ENCODE data around the gene CCL25.

Gene CCL25

DNA sequence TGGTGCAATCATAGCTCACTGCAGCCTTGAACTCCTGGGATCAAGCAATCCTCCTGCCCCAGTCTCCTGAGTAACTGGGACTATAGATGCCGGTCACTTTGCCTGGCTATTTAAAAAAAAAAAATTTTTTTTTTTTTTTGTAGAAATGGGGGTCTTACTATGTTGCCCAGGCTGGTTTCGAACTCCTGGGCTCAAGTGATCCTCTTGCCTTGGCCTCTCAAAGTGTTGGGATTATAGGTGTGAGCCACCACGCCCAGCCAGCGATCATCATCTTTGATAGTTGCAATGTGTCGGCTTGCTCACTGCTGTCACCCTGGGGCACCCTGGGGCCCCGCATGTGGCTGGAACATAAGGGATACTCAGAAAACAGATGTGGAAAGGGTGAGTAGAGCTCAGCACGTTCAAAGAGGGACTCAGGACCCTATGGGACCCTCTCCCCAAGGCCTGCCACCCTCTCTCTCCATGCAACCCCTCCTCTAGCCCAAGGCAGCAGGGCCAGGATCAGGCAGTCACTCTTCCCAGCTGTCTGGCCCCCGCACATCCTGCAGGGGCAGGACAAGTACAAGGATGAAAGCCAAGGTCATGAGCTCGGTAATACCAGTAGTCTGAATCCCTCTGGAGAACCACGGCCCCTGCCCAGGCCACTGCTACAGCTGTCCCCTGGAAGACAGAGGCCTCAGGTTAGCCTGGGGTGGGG is 6.5 kb upstream of the CCL25 start:
- DNase-seq (ENCODE audit: low spot score): no peak

GRCh38 chr19:8046569-8047165 is 5.9 kb upstream of the CCL25 start:
- DNase-seq (ENCODE audit: low spot score): no peak

GRCh38 chr19:8050274-8051096 is 2.1 kb upstream of the CCL25 start:
- DNase-seq (ENCODE audit: low spot score): peak; percentile 18

DNA sequence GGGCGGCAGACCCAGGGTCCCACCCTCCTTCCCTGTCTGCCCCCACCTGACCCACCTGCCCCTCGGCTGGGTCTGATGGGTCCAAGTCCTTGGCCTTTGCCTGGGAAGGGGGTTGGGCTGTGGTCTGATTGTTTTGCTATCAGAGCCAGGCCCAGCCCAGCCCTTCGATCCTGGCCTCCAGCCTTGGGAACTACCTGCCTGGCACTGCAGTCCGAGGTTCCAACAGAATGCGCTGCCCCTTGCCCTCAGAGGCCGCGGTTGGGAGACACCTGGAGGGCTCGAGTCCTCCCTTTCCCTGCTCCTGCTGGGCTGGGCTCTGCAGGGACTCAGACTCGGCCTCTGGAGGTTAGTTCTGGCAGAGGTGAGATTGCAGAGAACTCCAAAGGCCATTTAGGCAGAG is 1.6 kb downstream of the CCL25 start:
- DNase-seq (ENCODE audit: low spot score): no peak

DNA sequence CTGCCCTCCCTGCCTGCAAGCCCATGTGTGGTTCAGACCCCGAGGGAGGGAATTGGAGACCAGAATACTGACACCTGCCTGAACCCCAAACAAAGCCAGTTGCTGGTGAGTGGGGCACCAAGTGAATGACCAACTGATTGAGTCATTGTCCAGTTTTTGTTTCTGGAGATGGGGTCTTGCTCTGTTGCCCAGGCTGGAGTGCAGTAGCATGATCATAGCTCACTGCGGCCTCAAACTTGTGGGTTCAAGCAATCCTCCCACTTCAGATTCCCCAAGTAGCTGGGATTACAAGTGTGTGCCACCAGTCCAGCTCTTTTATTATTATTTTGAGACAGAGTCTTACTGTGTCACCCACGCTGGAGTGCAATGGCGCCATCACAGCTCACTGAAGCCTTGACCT is 4.0 kb downstream of the CCL25 start:
- DNase-seq (ENCODE audit: low spot score): no peak

- DNase-seq (ENCODE audit: low spot score): no peak
These were observed 5.1 kb downstream of the CCL25 start for GRCh38 chr19:8057545-8058270.

GRCh38 chr19:8064911-8065874 is 12.6 kb downstream of the CCL25 start:
- DNase-seq (ENCODE audit: low spot score): no peak

DNA sequence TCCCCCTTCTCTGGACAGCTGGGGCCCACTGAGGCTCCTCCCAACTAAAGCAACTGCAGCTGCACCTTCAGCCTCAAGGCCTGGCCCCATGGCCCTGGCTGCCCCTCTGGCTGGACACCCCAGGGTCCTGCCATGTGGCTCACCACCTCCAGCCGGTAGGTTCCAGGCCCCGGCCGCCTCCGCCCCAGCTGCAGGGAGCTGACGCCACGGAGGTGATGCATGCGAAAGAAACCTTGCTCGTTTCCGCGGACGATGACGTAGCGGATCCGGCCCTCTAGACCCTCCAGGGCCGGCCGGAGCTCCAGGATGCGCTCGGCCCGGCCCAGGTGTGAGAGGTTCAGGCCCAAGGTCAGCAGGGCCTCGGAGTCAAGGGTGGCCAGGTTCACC is 13.3 kb downstream of the CCL25 start:
- DNase-seq (ENCODE audit: low spot score): no peak

DNA sequence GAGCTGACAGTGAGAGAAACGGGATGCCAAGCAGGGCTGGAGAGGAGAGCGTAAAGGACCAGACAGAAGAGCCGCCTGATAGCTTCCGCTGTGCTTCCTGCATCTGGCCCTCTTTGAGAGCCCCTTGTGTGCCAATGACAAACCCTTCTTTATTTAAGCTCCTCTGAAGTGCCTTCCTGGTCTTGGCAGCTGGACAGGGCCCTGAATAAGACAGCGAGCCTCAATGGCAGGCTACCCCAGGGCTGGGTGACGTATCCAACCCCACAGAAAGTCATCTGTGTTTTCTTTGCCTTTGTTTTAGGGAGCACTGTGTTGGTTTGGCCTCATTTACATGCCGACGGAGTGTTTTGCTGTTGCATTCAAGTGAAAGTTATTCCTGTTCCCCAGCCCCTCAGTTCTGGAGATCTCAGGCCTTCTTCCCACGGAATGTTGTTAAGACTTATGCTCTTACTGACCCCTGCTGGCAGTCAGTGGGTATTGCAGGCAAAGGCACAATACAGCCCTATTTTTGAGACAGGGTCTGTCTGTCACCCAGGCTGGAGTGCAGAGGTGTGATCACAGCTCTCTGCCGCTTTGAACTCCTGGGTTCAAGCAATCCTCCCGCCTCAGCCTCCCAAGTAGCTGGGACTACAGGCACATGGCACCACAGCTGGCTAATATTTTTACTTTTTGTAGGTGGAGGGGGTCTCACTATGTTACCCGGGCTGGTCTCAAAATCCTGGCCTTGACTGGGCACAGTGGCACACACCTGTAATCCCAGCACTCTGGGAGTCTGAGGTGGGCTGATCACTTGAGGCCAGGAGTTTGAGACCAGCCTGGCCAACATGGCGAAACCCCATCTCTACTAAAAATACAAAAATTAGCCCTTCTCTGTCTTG is 16.8 kb downstream of the CCL25 start:
- DNase-seq (ENCODE audit: low spot score): no peak

DNA sequence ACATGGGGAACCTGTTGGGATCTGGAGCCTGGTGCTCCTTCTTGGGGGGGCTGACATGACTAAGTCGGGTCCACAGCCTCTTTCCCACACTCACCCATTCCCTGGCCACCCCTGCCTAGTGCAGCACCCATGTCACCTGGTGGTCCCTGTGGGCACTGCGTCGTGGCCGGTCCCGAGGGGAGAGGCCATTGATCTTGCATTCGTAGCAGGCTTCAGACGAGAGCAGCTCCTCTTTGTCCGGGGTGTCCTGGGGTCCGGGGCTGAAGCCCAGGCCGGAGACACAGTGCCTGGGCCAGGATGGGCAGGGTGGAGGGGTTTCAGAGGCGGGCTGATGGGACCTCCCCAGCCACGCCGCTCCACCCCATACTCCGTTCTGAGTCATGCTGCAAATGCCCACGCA is 19.4 kb downstream of the CCL25 start:
- no peak for DNase-seq (ENCODE audit: low spot score)

DNA sequence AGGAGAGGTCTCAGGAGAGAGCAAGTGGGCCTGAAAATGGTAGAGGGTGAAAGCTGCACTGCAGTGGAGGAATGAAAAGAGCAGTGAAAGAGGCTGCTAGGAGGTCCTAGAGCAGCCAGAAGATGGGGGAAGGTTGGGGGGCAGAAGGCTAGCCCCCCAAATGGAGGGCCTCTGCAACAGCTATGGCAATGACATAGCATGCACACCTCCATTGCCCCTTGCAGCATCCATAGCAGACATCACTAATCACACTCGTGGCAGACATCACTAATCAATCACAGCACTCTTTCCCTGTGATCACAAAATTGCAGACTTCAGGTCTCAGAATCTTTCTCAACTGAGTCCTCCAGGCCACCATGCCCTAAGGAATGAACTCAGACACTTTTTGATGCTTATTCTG is 21.9 kb downstream of the CCL25 start:
- DNase-seq (ENCODE audit: low spot score): no peak

GRCh38 chr19:8075158-8076074 is 22.9 kb downstream of the CCL25 start:
- DNase-seq (ENCODE audit: low spot score): no peak

DNA sequence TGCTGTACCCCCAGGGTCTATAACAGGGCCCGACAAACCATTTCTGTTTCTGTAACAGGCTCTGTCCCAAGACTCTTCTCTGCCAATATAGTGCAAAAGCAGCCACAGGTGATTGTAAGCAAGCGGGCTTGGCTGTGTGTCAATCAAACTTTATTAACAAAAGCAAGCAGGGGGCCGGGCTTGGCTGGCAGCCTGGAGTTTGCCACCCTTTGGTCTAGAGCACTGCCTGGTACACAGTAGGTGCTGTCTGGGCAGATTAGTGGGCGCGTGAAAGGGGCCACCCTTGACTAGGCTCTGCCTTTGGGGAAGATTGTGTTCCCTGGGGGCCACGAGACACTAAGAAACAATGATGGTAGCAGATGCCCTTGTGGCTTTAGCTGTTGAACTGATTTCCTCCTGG is 27.4 kb downstream of the CCL25 start:
- no peak for DNase-seq (ENCODE audit: low spot score)

DNA sequence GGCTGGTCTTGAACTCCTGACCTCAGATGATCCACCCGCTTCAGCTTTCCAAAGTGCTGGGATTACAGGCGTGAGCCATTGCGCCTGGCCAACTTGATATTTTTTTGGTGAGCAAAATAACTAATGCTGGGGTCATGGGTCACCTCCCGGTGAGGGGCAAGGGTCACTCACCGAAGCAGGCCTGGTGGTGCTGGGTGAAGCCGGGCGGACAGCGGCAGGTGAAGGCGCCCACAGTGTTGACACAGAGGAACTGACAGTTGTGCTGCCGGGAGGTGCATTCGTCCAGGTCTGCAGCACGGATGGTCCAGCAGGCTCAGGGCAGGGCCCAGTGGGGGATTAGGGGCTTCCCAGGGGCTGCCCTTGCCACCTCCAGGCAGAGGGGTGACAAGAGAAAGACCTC is 28.3 kb downstream of the CCL25 start:
- DNase-seq (ENCODE audit: low spot score): no peak

- no peak for DNase-seq (ENCODE audit: low spot score)
These were observed 29.3 kb downstream of the CCL25 start for GRCh38 chr19:8081569-8082550.

DNA sequence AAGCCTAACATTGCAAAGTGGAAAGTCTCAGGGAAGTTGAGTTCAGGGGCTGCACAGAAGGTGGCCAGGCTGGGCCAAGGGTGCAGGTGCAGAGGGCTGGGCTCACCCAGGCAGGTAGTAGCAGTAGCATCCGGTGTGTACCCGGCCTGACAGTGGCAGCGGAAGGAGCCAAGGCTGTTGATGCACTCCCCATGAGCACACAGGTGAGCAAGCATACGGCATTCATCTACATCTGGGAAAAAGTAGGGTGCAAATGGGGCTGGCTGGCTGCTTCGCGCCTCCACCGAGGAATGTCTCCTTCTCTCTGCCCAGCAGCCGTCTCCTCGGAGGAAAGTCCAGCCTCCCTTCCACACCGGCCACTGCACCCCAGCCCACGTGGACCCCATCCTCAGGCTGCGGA is 30.6 kb downstream of the CCL25 start:
- no peak for DNase-seq (ENCODE audit: low spot score)

- no peak for DNase-seq (ENCODE audit: low spot score)
These were observed 31.6 kb downstream of the CCL25 start for GRCh38 chr19:8084152-8084551.
